Measurements from ENCODE around the gene IFT74.

The IFT74 gene

DNA sequence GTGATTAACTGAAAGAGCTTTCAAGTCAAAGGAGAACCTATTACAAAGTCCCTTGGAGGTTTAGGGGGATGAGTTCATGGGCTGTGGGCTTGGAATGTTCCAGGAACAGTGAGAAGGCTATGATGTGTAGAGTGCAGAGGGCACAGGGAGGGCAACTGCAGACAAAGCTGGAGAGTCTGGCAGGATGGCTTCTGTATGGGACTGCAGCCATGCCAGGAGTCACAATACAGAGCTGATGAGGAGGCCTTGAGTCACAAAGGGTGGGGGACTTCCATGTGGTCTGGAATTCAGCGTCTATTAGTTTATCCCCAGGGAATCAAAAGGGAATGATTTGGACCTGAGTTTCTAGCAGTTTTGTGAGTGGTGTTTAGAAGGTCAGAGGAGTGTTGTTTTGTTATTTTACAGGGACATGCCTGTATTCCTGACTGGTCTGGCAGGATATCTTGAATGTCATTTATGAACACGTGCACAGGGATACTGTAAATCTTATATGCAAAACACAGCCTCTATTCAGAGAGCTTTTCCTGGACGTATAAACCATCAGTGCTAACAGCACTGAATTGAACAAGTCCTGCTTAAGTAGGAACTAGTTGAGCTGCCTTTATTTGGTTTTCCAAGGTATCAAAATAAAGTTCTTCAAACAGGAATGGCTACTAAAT lies 138.6 kb downstream of the IFT74 start:
- TF ChIP-seq ZNF24 (tag by site-specific recombination; IDR thresholded peaks at IDR 0.05) = no peak
- TF ChIP-seq ZFHX2 (tag by site-specific recombination; conservative IDR thresholded peaks at IDR 0.05) = no peak
- no peak for TF ChIP-seq ZNF658 (tag by site-specific recombination; IDR thresholded peaks at IDR 0.05)
- no peak for TF ChIP-seq ZNF19 (tag by site-specific recombination; IDR thresholded peaks at IDR 0.05; ENCODE audit: low read depth)
- TF ChIP-seq WT1 (tag by site-specific recombination; IDR thresholded peaks at IDR 0.05) = no peak
- TF ChIP-seq, protein P1, sequence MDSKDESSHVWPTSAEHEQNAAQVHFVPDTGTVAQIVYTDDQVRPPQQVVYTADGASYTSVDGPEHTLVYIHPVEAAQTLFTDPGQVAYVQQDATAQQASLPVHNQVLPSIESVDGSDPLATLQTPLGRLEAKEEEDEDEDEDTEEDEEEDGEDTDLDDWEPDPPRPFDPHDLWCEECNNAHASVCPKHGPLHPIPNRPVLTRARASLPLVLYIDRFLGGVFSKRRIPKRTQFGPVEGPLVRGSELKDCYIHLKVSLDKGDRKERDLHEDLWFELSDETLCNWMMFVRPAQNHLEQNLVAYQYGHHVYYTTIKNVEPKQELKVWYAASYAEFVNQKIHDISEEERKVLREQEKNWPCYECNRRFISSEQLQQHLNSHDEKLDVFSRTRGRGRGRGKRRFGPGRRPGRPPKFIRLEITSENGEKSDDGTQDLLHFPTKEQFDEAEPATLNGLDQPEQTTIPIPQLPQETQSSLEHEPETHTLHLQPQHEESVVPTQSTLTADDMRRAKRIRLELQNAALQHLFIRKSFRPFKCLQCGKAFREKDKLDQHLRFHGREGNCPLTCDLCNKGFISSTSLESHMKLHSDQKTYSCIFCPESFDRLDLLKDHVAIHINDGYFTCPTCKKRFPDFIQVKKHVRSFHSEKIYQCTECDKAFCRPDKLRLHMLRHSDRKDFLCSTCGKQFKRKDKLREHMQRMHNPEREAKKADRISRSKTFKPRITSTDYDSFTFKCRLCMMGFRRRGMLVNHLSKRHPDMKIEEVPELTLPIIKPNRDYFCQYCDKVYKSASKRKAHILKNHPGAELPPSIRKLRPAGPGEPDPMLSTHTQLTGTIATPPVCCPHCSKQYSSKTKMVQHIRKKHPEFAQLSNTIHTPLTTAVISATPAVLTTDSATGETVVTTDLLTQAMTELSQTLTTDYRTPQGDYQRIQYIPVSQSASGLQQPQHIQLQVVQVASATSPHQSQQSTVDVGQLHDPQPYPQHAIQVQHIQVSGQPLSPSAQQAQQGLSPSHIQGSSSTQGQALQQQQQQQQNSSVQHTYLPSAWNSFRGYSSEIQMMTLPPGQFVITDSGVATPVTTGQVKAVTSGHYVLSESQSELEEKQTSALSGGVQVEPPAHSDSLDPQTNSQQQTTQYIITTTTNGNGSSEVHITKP (tag by site-specific recombination; IDR thresholded peaks at IDR 0.05) = no peak
- TF ChIP-seq ZNF121 (tag by site-specific recombination; IDR thresholded peaks at IDR 0.05) = no peak
- no peak for TF ChIP-seq ZFP69B (tag by site-specific recombination; IDR thresholded peaks at IDR 0.05)
- TF ChIP-seq, protein P2, sequence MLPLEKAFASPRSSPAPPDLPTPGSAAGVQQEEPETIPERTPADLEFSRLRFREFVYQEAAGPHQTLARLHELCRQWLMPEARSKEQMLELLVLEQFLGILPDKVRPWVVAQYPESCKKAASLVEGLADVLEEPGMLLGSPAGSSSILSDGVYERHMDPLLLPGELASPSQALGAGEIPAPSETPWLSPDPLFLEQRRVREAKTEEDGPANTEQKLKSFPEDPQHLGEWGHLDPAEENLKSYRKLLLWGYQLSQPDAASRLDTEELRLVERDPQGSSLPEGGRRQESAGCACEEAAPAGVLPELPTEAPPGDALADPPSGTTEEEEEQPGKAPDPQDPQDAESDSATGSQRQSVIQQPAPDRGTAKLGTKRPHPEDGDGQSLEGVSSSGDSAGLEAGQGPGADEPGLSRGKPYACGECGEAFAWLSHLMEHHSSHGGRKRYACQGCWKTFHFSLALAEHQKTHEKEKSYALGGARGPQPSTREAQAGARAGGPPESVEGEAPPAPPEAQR (tag by site-specific recombination; IDR thresholded peaks at IDR 0.05) = no peak
- TF ChIP-seq ZNF664 (tag by site-specific recombination; IDR thresholded peaks at IDR 0.05) = no peak
- TF ChIP-seq ZNF837 (tag by site-specific recombination; IDR thresholded peaks at IDR 0.05) = no peak
- no peak for TF ChIP-seq EGR2 (tag by site-specific recombination; IDR thresholded peaks at IDR 0.05; ENCODE audit: low read depth)
- TF ChIP-seq ZBTB21 (tag by site-specific recombination; IDR thresholded peaks at IDR 0.05) = no peak
- TF ChIP-seq ZNF184 (tag by site-specific recombination; IDR thresholded peaks at IDR 0.05) = no peak
- TF ChIP-seq, protein P3, sequence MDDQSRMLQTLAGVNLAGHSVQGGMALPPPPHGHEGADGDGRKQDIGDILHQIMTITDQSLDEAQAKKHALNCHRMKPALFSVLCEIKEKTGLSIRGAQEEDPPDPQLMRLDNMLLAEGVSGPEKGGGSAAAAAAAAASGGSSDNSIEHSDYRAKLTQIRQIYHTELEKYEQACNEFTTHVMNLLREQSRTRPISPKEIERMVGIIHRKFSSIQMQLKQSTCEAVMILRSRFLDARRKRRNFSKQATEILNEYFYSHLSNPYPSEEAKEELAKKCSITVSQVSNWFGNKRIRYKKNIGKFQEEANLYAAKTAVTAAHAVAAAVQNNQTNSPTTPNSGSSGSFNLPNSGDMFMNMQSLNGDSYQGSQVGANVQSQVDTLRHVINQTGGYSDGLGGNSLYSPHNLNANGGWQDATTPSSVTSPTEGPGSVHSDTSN (CRISPR knock-in tag; IDR thresholded peaks at IDR 0.05) = no peak
- Histone ChIP-seq H3K4me3 (ENCODE audit: low read depth, low read length) (no peak overlapping the region), H3K36me3 (ENCODE audit: control insufficient read depth in 2 of 2, insufficient read depth in 1 of 2, low read length in 2 of 2) (no peaks in the 10 kb centered on the region), H3K4me1 (ENCODE audit: control insufficient read depth, insufficient read depth, low read length) (no peaks in the 10 kb centered on the region), H3K27ac (ENCODE audit: extremely low read depth, low read depth, low read length) (no peak overlapping the region), H3K9me3 (ENCODE audit: control insufficient read depth, insufficient read depth, low read depth, low read length) (no peaks in the 10 kb centered on the region)
- ChIA-PET POLR2A (no interaction called here), CTCF (interaction anchor here (0.8 kb wide), 1 partner anchor 119 kb away, joined by 4 read pairs; no protein-coding TSS in a partner anchor)

DNA sequence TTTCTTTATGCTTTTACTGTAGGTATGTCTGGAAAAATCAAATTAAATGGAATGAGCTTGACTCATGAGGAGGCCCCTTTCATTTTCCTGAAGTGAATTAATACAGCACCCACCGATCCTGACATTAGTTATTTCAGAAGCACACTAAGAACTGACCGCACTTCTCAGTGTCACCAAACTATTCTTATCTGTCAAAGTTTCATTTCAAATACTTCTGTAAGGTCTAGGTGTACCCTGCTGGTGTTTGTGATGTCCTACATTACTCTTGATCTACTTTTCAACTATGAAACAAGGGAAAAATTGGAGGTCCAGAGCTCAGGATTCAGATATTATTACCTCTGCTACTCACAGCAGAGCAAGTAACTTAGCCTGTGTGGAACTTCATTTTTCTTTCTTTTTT lies 151.0 kb downstream of the IFT74 start:
- Histone ChIP-seq H3K4me1 (ENCODE audit: control insufficient read depth, insufficient read depth, low read length) (no peaks in the 10 kb centered on the region), H3K9me3 (ENCODE audit: control insufficient read depth, insufficient read depth, low read depth, low read length) (no peaks in the 10 kb centered on the region), H3K4me3 (ENCODE audit: low read depth, low read length) (no peak overlapping the region), H3K27ac (ENCODE audit: extremely low read depth, low read depth, low read length) (no peak overlapping the region), H3K36me3 (ENCODE audit: control insufficient read depth in 2 of 2, insufficient read depth in 1 of 2, low read length in 2 of 2) (no peaks in the 10 kb centered on the region)
- POLR2A ChIA-PET = no interaction called here
- CTCF ChIA-PET = interaction anchor here (0.7 kb wide), 1 partner anchor 20 kb away, joined by 4 read pairs; no protein-coding TSS in a partner anchor
- TF ChIP-seq, protein P4, sequence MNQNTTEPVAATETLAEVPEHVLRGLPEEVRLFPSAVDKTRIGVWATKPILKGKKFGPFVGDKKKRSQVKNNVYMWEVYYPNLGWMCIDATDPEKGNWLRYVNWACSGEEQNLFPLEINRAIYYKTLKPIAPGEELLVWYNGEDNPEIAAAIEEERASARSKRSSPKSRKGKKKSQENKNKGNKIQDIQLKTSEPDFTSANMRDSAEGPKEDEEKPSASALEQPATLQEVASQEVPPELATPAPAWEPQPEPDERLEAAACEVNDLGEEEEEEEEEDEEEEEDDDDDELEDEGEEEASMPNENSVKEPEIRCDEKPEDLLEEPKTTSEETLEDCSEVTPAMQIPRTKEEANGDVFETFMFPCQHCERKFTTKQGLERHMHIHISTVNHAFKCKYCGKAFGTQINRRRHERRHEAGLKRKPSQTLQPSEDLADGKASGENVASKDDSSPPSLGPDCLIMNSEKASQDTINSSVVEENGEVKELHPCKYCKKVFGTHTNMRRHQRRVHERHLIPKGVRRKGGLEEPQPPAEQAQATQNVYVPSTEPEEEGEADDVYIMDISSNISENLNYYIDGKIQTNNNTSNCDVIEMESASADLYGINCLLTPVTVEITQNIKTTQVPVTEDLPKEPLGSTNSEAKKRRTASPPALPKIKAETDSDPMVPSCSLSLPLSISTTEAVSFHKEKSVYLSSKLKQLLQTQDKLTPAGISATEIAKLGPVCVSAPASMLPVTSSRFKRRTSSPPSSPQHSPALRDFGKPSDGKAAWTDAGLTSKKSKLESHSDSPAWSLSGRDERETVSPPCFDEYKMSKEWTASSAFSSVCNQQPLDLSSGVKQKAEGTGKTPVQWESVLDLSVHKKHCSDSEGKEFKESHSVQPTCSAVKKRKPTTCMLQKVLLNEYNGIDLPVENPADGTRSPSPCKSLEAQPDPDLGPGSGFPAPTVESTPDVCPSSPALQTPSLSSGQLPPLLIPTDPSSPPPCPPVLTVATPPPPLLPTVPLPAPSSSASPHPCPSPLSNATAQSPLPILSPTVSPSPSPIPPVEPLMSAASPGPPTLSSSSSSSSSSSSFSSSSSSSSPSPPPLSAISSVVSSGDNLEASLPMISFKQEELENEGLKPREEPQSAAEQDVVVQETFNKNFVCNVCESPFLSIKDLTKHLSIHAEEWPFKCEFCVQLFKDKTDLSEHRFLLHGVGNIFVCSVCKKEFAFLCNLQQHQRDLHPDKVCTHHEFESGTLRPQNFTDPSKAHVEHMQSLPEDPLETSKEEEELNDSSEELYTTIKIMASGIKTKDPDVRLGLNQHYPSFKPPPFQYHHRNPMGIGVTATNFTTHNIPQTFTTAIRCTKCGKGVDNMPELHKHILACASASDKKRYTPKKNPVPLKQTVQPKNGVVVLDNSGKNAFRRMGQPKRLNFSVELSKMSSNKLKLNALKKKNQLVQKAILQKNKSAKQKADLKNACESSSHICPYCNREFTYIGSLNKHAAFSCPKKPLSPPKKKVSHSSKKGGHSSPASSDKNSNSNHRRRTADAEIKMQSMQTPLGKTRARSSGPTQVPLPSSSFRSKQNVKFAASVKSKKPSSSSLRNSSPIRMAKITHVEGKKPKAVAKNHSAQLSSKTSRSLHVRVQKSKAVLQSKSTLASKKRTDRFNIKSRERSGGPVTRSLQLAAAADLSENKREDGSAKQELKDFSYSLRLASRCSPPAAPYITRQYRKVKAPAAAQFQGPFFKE (tag by site-specific recombination; IDR thresholded peaks at IDR 0.05; ENCODE audit: borderline replicate concordance) = no peak
- TF ChIP-seq, protein P5, sequence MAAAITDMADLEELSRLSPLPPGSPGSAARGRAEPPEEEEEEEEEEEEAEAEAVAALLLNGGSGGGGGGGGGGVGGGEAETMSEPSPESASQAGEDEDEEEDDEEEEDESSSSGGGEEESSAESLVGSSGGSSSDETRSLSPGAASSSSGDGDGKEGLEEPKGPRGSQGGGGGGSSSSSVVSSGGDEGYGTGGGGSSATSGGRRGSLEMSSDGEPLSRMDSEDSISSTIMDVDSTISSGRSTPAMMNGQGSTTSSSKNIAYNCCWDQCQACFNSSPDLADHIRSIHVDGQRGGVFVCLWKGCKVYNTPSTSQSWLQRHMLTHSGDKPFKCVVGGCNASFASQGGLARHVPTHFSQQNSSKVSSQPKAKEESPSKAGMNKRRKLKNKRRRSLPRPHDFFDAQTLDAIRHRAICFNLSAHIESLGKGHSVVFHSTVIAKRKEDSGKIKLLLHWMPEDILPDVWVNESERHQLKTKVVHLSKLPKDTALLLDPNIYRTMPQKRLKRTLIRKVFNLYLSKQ (tag by site-specific recombination; IDR thresholded peaks at IDR 0.05; ENCODE audit: borderline replicate concordance) = no peak
- TF ChIP-seq ZFHX2 (tag by site-specific recombination; conservative IDR thresholded peaks at IDR 0.05) (no peak), ZNF626 (tag by site-specific recombination; IDR thresholded peaks at IDR 0.05) (no peak), GLI4 (tag by site-specific recombination; IDR thresholded peaks at IDR 0.05) (no peak), ZNF837 (tag by site-specific recombination; IDR thresholded peaks at IDR 0.05) (no peak)
- TF ChIP-seq, protein P6, sequence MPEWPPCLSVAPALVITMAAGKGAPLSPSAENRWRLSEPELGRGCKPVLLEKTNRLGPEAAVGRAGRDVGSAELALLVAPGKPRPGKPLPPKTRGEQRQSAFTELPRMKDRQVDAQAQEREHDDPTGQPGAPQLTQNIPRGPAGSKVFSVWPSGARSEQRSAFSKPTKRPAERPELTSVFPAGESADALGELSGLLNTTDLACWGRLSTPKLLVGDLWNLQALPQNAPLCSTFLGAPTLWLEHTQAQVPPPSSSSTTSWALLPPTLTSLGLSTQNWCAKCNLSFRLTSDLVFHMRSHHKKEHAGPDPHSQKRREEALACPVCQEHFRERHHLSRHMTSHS (tag by site-specific recombination; IDR thresholded peaks at IDR 0.05) = no peak

Measured in HEK293 (cell line).